ENCODE results near the gene IL19. TPM values are rescaled to one million over a fixed set of nuclear protein-coding genes. Genes with fewer than 3 reads are reported as not detected.

The IL19 gene
- polyA plus RNA-seq, 2 donors = 0.22 to 1.4 TPM

- no peak overlapping the region for H3K27ac ChIP-seq (ENCODE audit: low read depth in 2 of 2, low read length in 1 of 2)
- H3K9me3 ChIP-seq (ENCODE audit: control insufficient read depth in 2 of 2, insufficient read depth in 1 of 2, low read depth in 1 of 2, low read length in 1 of 2) = no peaks in the 10 kb centered on the region
- H3K4me1 ChIP-seq (ENCODE audit: control insufficient read depth in 2 of 2, insufficient read depth in 2 of 2, low read length in 1 of 2) = peaks cover 0 to 2% of the 10 kb centered on the region in 2 donors
- peaks cover 0 to 3% of the 10 kb centered on the region in 2 donors for H3K27me3 ChIP-seq (ENCODE audit: control insufficient read depth in 1 of 2, insufficient read depth in 2 of 2, low read length in 2 of 2)
- 32 to 34% methylated on average over 2 of the region's 2 CpGs for WGBS, 2 donors
- H3K4me3 ChIP-seq (ENCODE audit: low read depth in 1 of 2, low read length in 2 of 2) = no peak overlapping the region
- H3K36me3 ChIP-seq (ENCODE audit: control insufficient read depth in 2 of 2, insufficient read depth in 2 of 2, low read length in 1 of 2) = no peaks in the 10 kb centered on the region
Measured at GRCh38 chr1:206833801-206834200, 63.2 kb downstream of the IL19 start.

DNA sequence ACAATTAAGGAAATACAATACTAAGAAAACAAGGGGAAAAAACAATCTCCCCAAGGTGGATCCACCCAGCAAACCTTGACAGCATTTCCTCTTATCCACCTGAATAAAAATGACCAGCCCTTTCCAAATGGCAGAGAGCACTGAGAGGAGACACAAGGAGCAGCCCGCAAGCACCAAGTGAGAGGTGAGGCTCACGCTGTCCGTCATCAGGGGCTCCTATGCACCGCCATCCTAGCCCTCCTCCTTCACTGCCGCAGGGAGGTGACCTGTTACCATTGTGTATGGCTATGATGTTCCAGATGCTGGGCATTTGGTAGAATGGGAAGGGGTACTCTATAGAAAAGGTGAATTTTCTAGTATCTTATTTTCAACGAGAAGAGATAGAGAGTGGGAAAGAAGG, 63.6 kb downstream of the IL19 start:
- Histone ChIP-seq H3K4me3 (ENCODE audit: low read depth in 1 of 2, low read length in 2 of 2) (no peak overlapping the region), H3K36me3 (ENCODE audit: control insufficient read depth in 2 of 2, insufficient read depth in 2 of 2, low read length in 1 of 2) (no peaks in the 10 kb centered on the region), H3K27me3 (ENCODE audit: control insufficient read depth in 1 of 2, insufficient read depth in 2 of 2, low read length in 2 of 2) (peaks cover 0 to 3% of the 10 kb centered on the region in 2 donors), H3K9me3 (ENCODE audit: control insufficient read depth in 2 of 2, insufficient read depth in 1 of 2, low read depth in 1 of 2, low read length in 1 of 2) (no peaks in the 10 kb centered on the region), H3K27ac (ENCODE audit: low read depth in 2 of 2, low read length in 1 of 2) (no peak overlapping the region), H3K4me1 (ENCODE audit: control insufficient read depth in 2 of 2, insufficient read depth in 2 of 2, low read length in 1 of 2) (peaks cover 0 to 4% of the 10 kb centered on the region in 2 donors)
- 86 to 88% methylated on average over 6 of the region's 6 CpGs for WGBS, 2 donors

- no peaks in the 10 kb centered on the region for H3K9me3 ChIP-seq (ENCODE audit: control insufficient read depth in 2 of 2, insufficient read depth in 1 of 2, low read depth in 1 of 2, low read length in 1 of 2)
- H3K27ac ChIP-seq (ENCODE audit: low read depth in 2 of 2, low read length in 1 of 2) = no peak overlapping the region
- H3K36me3 ChIP-seq (ENCODE audit: control insufficient read depth in 2 of 2, insufficient read depth in 2 of 2, low read length in 1 of 2) = no peaks in the 10 kb centered on the region
- 58 to 68% methylated on average over 3 of the region's 3 CpGs for WGBS, 2 donors
- H3K27me3 ChIP-seq (ENCODE audit: control insufficient read depth in 1 of 2, insufficient read depth in 2 of 2, low read length in 2 of 2) = peaks cover 0 to 3% of the 10 kb centered on the region in 2 donors
- H3K4me3 ChIP-seq (ENCODE audit: low read depth in 1 of 2, low read length in 2 of 2) = no peak overlapping the region
- peaks cover 0 to 4% of the 10 kb centered on the region in 2 donors for H3K4me1 ChIP-seq (ENCODE audit: control insufficient read depth in 2 of 2, insufficient read depth in 2 of 2, low read length in 1 of 2)
Measured at GRCh38 chr1:206834711-206835110, 64.1 kb downstream of the IL19 start.

DNA sequence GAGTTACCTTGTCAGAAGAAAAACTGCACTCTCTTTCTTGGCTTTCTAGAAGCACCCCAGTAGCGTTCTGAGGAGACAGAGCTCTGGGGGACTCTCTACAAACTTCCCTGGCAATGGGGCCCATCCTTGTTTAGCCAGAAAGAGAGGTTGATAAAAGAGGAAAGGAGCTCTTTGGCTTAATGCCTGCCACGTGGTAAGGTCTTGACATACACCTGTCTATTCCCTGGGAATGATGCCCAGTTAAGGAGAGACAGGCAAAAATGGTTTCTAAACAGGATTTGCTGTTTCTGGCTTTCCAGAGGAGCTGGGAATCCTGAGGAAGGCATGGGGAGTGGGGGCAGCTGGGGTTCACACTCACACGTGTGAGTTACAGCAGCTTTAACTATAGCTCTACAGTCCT, 64.6 kb downstream of the IL19 start:
- Histone ChIP-seq H3K4me1 (ENCODE audit: control insufficient read depth in 2 of 2, insufficient read depth in 2 of 2, low read length in 1 of 2) (peaks cover 0 to 4% of the 10 kb centered on the region in 2 donors), H3K27me3 (ENCODE audit: control insufficient read depth in 1 of 2, insufficient read depth in 2 of 2, low read length in 2 of 2) (peaks cover 0 to 3% of the 10 kb centered on the region in 2 donors), H3K36me3 (ENCODE audit: control insufficient read depth in 2 of 2, insufficient read depth in 2 of 2, low read length in 1 of 2) (no peaks in the 10 kb centered on the region), H3K9me3 (ENCODE audit: control insufficient read depth in 2 of 2, insufficient read depth in 1 of 2, low read depth in 1 of 2, low read length in 1 of 2) (no peaks in the 10 kb centered on the region), H3K4me3 (ENCODE audit: low read depth in 1 of 2, low read length in 2 of 2) (no peak overlapping the region), H3K27ac (ENCODE audit: low read depth in 2 of 2, low read length in 1 of 2) (no peak overlapping the region)
- WGBS, 2 donors = 46 to 47% methylated on average over 3 of the region's 3 CpGs

DNA sequence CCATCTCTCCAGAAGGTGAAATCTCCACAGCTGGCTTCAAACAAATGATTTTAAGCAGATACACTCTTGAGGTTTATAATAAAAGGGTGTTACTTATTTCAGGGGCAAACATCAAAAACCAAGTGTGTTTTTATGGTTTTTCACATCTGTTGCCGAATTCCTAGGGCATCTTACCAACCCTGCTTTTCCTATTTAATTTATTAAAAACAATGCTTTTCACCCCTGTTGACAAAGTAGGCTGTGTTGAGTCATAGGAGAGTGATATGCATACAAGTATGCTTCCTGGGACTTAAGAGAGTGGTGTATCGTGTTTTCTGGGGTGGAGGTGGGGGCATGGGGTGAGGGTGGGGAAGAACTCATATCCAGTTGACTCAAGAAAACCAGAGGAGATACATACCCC, 65.5 kb downstream of the IL19 start:
- peaks cover 0 to 3% of the 10 kb centered on the region in 2 donors for H3K27me3 ChIP-seq (ENCODE audit: control insufficient read depth in 1 of 2, insufficient read depth in 2 of 2, low read length in 2 of 2)
- H3K4me1 ChIP-seq (ENCODE audit: control insufficient read depth in 2 of 2, insufficient read depth in 2 of 2, low read length in 1 of 2) = peaks cover 0 to 4% of the 10 kb centered on the region in 2 donors
- H3K9me3 ChIP-seq (ENCODE audit: control insufficient read depth in 2 of 2, insufficient read depth in 1 of 2, low read depth in 1 of 2, low read length in 1 of 2) = no peaks in the 10 kb centered on the region
- 68 to 81% methylated on average over 2 of the region's 2 CpGs for WGBS, 2 donors
- no peak overlapping the region for H3K27ac ChIP-seq (ENCODE audit: low read depth in 2 of 2, low read length in 1 of 2)
- H3K4me3 ChIP-seq (ENCODE audit: low read depth in 1 of 2, low read length in 2 of 2) = no peak overlapping the region
- no peaks in the 10 kb centered on the region for H3K36me3 ChIP-seq (ENCODE audit: control insufficient read depth in 2 of 2, insufficient read depth in 2 of 2, low read length in 1 of 2)

DNA sequence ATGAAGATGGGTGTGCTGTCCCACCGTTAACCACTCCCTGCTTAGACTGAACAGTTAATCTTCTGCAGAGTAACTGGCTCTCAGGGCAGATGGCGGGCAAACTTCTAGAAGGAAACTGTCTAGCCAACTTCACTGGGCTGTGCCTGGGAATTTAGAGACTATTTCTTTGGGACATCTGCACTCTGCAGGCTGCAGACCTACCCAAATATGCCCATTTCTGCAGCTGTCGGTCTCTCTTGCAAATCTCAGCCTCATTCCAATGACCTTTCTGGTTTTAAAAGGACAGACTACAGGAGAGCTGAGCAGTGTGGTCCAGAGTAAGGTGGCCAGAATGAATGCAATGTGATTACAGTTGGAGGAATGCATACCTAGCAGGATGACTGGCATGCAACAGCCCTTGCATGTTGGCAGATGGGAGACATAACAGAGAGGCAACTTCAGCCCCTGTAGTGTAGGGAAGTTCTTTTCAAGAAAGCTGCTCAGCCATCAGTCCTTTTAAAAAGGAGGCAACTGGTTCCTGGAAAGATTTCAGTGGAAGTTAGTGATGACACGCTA, 68.5 kb downstream of the IL19 start:
- no peak overlapping the region for H3K4me3 ChIP-seq (ENCODE audit: low read depth in 1 of 2, low read length in 2 of 2)
- WGBS, 2 donors = 77 to 79% methylated on average over 4 of the region's 4 CpGs
- no peak overlapping the region for H3K27ac ChIP-seq (ENCODE audit: low read depth in 2 of 2, low read length in 1 of 2)
- H3K27me3 ChIP-seq (ENCODE audit: control insufficient read depth in 1 of 2, insufficient read depth in 2 of 2, low read length in 2 of 2) = peaks cover 0 to 3% of the 10 kb centered on the region in 2 donors
- H3K36me3 ChIP-seq (ENCODE audit: control insufficient read depth in 2 of 2, insufficient read depth in 2 of 2, low read length in 1 of 2) = no peaks in the 10 kb centered on the region
- peaks cover 0 to 2% of the 10 kb centered on the region in 2 donors for H3K4me1 ChIP-seq (ENCODE audit: control insufficient read depth in 2 of 2, insufficient read depth in 2 of 2, low read length in 1 of 2)
- no peaks in the 10 kb centered on the region for H3K9me3 ChIP-seq (ENCODE audit: control insufficient read depth in 2 of 2, insufficient read depth in 1 of 2, low read depth in 1 of 2, low read length in 1 of 2)

- Histone ChIP-seq H3K9me3 (ENCODE audit: control insufficient read depth in 2 of 2, insufficient read depth in 1 of 2, low read depth in 1 of 2, low read length in 1 of 2) (no peaks in the 10 kb centered on the region), H3K4me3 (ENCODE audit: low read depth in 1 of 2, low read length in 2 of 2) (no peak overlapping the region), H3K27ac (ENCODE audit: low read depth in 2 of 2, low read length in 1 of 2) (no peak overlapping the region), H3K27me3 (ENCODE audit: control insufficient read depth in 1 of 2, insufficient read depth in 2 of 2, low read length in 2 of 2) (peaks cover 0 to 1% of the 10 kb centered on the region in 2 donors), H3K36me3 (ENCODE audit: control insufficient read depth in 2 of 2, insufficient read depth in 2 of 2, low read length in 1 of 2) (no peaks in the 10 kb centered on the region), H3K4me1 (ENCODE audit: control insufficient read depth in 2 of 2, insufficient read depth in 2 of 2, low read length in 1 of 2) (peaks cover 0 to 2% of the 10 kb centered on the region in 2 donors)
- 89 to 91% methylated on average over 7 of the region's 7 CpGs for WGBS, 2 donors
Measured at GRCh38 chr1:206839857-206840256, 69.3 kb downstream of the IL19 start.

GRCh38 chr1:206841609-206842323, 71.2 kb downstream of the IL19 start:
- 74 to 77% methylated on average over 7 of the region's 7 CpGs for WGBS, 2 donors
- no peaks in the 10 kb centered on the region for H3K36me3 ChIP-seq (ENCODE audit: control insufficient read depth in 2 of 2, insufficient read depth in 2 of 2, low read length in 1 of 2)
- no peak overlapping the region for H3K4me3 ChIP-seq (ENCODE audit: low read depth in 1 of 2, low read length in 2 of 2)
- no peak overlapping the region for H3K27ac ChIP-seq (ENCODE audit: low read depth in 2 of 2, low read length in 1 of 2)
- no peaks in the 10 kb centered on the region for H3K9me3 ChIP-seq (ENCODE audit: control insufficient read depth in 2 of 2, insufficient read depth in 1 of 2, low read depth in 1 of 2, low read length in 1 of 2)
- no peaks in the 10 kb centered on the region for H3K27me3 ChIP-seq (ENCODE audit: control insufficient read depth in 1 of 2, insufficient read depth in 2 of 2, low read length in 2 of 2)
- peaks cover 0 to 2% of the 10 kb centered on the region in 2 donors for H3K4me1 ChIP-seq (ENCODE audit: control insufficient read depth in 2 of 2, insufficient read depth in 2 of 2, low read length in 1 of 2)

DNA sequence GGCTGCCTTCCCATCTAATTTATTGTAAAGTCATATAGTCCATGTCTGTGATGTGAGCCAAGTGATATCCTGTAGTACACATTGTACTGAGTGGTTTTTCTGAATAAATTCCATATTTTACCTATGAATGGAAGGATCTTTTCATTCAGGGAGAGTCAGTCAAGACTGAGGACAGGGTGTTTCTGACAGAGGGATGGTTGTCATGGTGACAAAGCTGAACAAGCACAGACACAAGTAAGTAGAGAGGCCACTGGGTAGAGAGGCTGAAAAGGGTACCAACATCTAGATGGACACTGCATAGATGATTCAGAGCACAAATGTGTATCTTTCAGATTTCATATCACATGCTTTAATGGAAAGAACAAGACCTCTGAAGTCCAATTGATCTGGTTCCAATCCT, 72.3 kb downstream of the IL19 start:
- Histone ChIP-seq H3K27ac (ENCODE audit: low read depth in 2 of 2, low read length in 1 of 2) (no peak overlapping the region), H3K4me1 (ENCODE audit: control insufficient read depth in 2 of 2, insufficient read depth in 2 of 2, low read length in 1 of 2) (peaks cover 0 to 2% of the 10 kb centered on the region in 2 donors), H3K27me3 (ENCODE audit: control insufficient read depth in 1 of 2, insufficient read depth in 2 of 2, low read length in 2 of 2) (no peaks in the 10 kb centered on the region), H3K9me3 (ENCODE audit: control insufficient read depth in 2 of 2, insufficient read depth in 1 of 2, low read depth in 1 of 2, low read length in 1 of 2) (no peaks in the 10 kb centered on the region), H3K36me3 (ENCODE audit: control insufficient read depth in 2 of 2, insufficient read depth in 2 of 2, low read length in 1 of 2) (no peaks in the 10 kb centered on the region), H3K4me3 (ENCODE audit: low read depth in 1 of 2, low read length in 2 of 2) (no peak overlapping the region)

- H3K27ac ChIP-seq (ENCODE audit: low read depth in 2 of 2, low read length in 1 of 2) = no peak overlapping the region
- 77 to 93% methylated on average over 4 of the region's 4 CpGs for WGBS, 2 donors
- no peak overlapping the region for H3K4me3 ChIP-seq (ENCODE audit: low read depth in 1 of 2, low read length in 2 of 2)
- no peaks in the 10 kb centered on the region for H3K27me3 ChIP-seq (ENCODE audit: control insufficient read depth in 1 of 2, insufficient read depth in 2 of 2, low read length in 2 of 2)
- H3K4me1 ChIP-seq (ENCODE audit: control insufficient read depth in 2 of 2, insufficient read depth in 2 of 2, low read length in 1 of 2) = peaks cover 0 to 2% of the 10 kb centered on the region in 2 donors
- no peaks in the 10 kb centered on the region for H3K36me3 ChIP-seq (ENCODE audit: control insufficient read depth in 2 of 2, insufficient read depth in 2 of 2, low read length in 1 of 2)
- H3K9me3 ChIP-seq (ENCODE audit: control insufficient read depth in 2 of 2, insufficient read depth in 1 of 2, low read depth in 1 of 2, low read length in 1 of 2) = no peaks in the 10 kb centered on the region
Measured at GRCh38 chr1:206843626-206844025, 73.1 kb downstream of the IL19 start.

All from esophagus (tissue), 2 donors.